Tibial artery (tissue), 4 donors: Measurements from ENCODE around the gene ARID4A.

Experiments used
- DNase-seq, 2 donors: peaks; one replicate each; pipeline ENCODE4 v3.0.0-alpha.2; 2019
- H3K27ac ChIP-seq, 2 donors: fragments of 200-600 bp; sonication (generic) in 1 of 2; 1 replicate in 1 of 2; 2 replicates in 1 of 2; pipeline ENCODE4 v1.5.1; 2018 to 2019; ENCODE audit warnings: mild to moderate bottlenecking in 1 of 2
- H3K27me3 ChIP-seq, 2 donors: fragments of 200-600 bp; sonication (generic) in 1 of 2; one replicate each; pipeline versions ENCODE4 v1.5.1 to v1.6.0; 2016 to 2019
- H3K36me3 ChIP-seq, 3 donors: fragments of 200-600 bp; sonication (generic) in 2 of 3; one replicate each; pipeline ENCODE4 v1.5.1; 2016 to 2019; ENCODE audit warnings: mild to moderate bottlenecking in 2 of 3
- H3K4me1 ChIP-seq, 4 donors: fragments of 200-600 bp; sonication (generic) in 2 of 4; 1 replicate in 3 of 4; 2 replicates in 1 of 4; pipeline ENCODE4 v1.5.1; 2016 to 2019
- H3K4me3 ChIP-seq, 2 donors: fragments of 200-600 bp; sonication (generic) in 1 of 2; 1 replicate in 1 of 2; 2 replicates in 1 of 2; pipeline ENCODE4 v1.5.1; 2018 to 2019; ENCODE audit warnings: mild to moderate bottlenecking in 2 of 2
- H3K9me3 ChIP-seq, 3 donors: fragments of 200-600 bp; sonication (generic) in 1 of 3; one replicate each; pipeline ENCODE4 v1.5.1; 2016 to 2019
- CTCF ChIP-seq, 2 experiments: fragments of 200-600 bp in 1 of 2; fragments of 450-650 bp in 1 of 2; IDR thresholded peaks; one replicate each; pipeline ENCODE4 v1.5.1; 2017 to 2019; ENCODE audit warnings: antibody characterized with exemption in 2 of 2, mild to moderate bottlenecking in 1 of 2, moderate library complexity in 1 of 2
- intact Hi-C: fragments of 100-400 bp; cut with DNase I; formaldehyde crosslinking; loops from one replicate; pipeline ENCODE4 v1.15.0; 2023; ENCODE audit warnings: low total_unique reads

The ARID4A gene

GRCh38 chr14:58270628-58271027, 27.7 kb upstream of the ARID4A start:
- no peak for TF ChIP-seq CTCF (IDR thresholded peaks at IDR 0.05)
- no peak overlapping the region for H3K27ac ChIP-seq
- intact Hi-C loops, result no loop called here
- no peaks in the 10 kb centered on the region for H3K9me3 ChIP-seq
- H3K4me1 ChIP-seq, result peaks cover 0 to 42% (median 3%) of the 10 kb centered on the region in 4 donors
- no peak for DNase-seq
- H3K27me3 ChIP-seq, result no peaks in the 10 kb centered on the region
- no peak overlapping the region for H3K4me3 ChIP-seq
- peaks cover 71 to 86% (median 78%) of the 10 kb centered on the region in 3 donors for H3K36me3 ChIP-seq

- Histone ChIP-seq H3K36me3 (peaks cover 56 to 70% (median 56%) of the 10 kb centered on the region in 3 donors), H3K4me1 (peaks cover 0 to 45% (median 3%) of the 10 kb centered on the region in 4 donors), H3K4me3 (no peak overlapping the region), H3K27me3 (no peaks in the 10 kb centered on the region), H3K27ac (peak overlapping the region in 1 of 2 donors; percentile 47), H3K9me3 (no peaks in the 10 kb centered on the region)
- intact Hi-C loops, result no loop called here
- TF ChIP-seq CTCF (IDR thresholded peaks at IDR 0.05), result no peak
- DNase-seq, result no peak
These were observed 25.6 kb upstream of the ARID4A start for GRCh38 chr14:58272588-58273372.

GRCh38 chr14:58274881-58275280, 23.5 kb upstream of the ARID4A start:
- H3K9me3 ChIP-seq, result no peaks in the 10 kb centered on the region
- peaks cover 0 to 45% (median 3%) of the 10 kb centered on the region in 4 donors for H3K4me1 ChIP-seq
- H3K36me3 ChIP-seq, result peaks cover 38 to 66% (median 44%) of the 10 kb centered on the region in 3 donors
- no peaks in the 10 kb centered on the region for H3K27me3 ChIP-seq
- H3K27ac ChIP-seq, result peak overlapping the region in 1 of 2 donors; percentile 2
- no peak overlapping the region for H3K4me3 ChIP-seq
- no peak for TF ChIP-seq CTCF (IDR thresholded peaks at IDR 0.05)
- intact Hi-C loops, result no loop called here
- DNase-seq, result no peak

GRCh38 chr14:58275527-58276190, 22.7 kb upstream of the ARID4A start:
- Histone ChIP-seq H3K36me3 (peaks cover 31 to 61% (median 41%) of the 10 kb centered on the region in 3 donors), H3K27ac (no peak overlapping the region), H3K4me3 (no peak overlapping the region), H3K4me1 (peaks cover 0 to 50% (median 3%) of the 10 kb centered on the region in 4 donors), H3K27me3 (no peaks in the 10 kb centered on the region), H3K9me3 (no peaks in the 10 kb centered on the region)
- intact Hi-C loops, result no loop called here
- DNase-seq, result no peak
- TF ChIP-seq CTCF (IDR thresholded peaks at IDR 0.05), result no peak

GRCh38 chr14:58276208-58276607, 22.1 kb upstream of the ARID4A start:
- TF ChIP-seq CTCF (IDR thresholded peaks at IDR 0.05), result no peak
- H3K27ac ChIP-seq, result no peak overlapping the region

More at GRCh38 chr14:58276208-58276607, 22.1 kb upstream of the ARID4A start:
- Histone ChIP-seq H3K27me3 (no peaks in the 10 kb centered on the region), H3K36me3 (peaks cover 26 to 56% (median 37%) of the 10 kb centered on the region in 3 donors), H3K4me1 (peaks cover 0 to 50% (median 4%) of the 10 kb centered on the region in 4 donors), H3K9me3 (no peaks in the 10 kb centered on the region), H3K4me3 (no peak overlapping the region)
- intact Hi-C loops, result no loop called here
- DNase-seq, result no peak
